Measurements from ENCODE around the gene SCD5. TPM values are rescaled to one million over a fixed set of nuclear protein-coding genes. Genes with fewer than 3 reads are reported as not detected.
"Not testable (repeated sequence)": the region's sequence is repeated elsewhere in the genome, so short reads cannot be mapped to it uniquely, and the experiment has no call there.

The SCD5 gene
- total and polyA plus RNA-seq, 12 donors = 85.9 to 585 (median 229) TPM

DNA sequence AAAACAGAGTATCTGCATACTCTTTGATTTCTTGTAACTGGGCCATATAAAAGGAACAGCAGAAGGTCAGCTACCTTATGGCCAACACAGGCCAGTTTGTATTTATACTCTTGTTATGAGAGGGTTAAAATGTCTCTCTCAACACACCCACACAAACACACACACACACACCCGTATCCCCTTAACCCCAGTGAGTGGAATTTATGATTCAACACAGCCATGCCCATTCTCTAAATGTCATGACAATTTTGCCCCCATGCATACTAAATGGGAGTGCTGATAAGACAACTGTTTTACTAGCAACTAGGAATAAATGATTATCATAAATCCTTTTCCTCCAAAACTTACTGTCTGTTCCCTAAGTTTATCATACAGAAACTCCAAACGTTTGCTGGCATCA is 22.1 kb upstream of the SCD5 start:
- intact Hi-C loops (cut with DNase I) = loop anchor here in 1 of 2 donors (10.0 kb wide), 1 partner anchor 64 kb away; no protein-coding TSS in a partner anchor
- Histone ChIP-seq H3K4me1 (replicated peaks in 1 of 2) (no peaks in the 10 kb centered on the region), H3K9me3 (replicated peaks in 1 of 3) (no peaks in the 10 kb centered on the region), H3K27me3 (no peaks in the 10 kb centered on the region), H3K4me3 (no peak overlapping the region), H3K36me3 (replicated peaks in 1 of 2) (peaks cover 0 to 87% of the 10 kb centered on the region in 2 donors), H3K27ac (no peak overlapping the region)
- TF ChIP-seq, protein P1, sequence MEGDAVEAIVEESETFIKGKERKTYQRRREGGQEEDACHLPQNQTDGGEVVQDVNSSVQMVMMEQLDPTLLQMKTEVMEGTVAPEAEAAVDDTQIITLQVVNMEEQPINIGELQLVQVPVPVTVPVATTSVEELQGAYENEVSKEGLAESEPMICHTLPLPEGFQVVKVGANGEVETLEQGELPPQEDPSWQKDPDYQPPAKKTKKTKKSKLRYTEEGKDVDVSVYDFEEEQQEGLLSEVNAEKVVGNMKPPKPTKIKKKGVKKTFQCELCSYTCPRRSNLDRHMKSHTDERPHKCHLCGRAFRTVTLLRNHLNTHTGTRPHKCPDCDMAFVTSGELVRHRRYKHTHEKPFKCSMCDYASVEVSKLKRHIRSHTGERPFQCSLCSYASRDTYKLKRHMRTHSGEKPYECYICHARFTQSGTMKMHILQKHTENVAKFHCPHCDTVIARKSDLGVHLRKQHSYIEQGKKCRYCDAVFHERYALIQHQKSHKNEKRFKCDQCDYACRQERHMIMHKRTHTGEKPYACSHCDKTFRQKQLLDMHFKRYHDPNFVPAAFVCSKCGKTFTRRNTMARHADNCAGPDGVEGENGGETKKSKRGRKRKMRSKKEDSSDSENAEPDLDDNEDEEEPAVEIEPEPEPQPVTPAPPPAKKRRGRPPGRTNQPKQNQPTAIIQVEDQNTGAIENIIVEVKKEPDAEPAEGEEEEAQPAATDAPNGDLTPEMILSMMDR (IDR thresholded peaks at IDR 0.05) = no peak
- TF ChIP-seq POLR2A (IDR thresholded peaks at IDR 0.05) = no peak
- DNase-seq = no peak
- 21 to 34% (median 27%) methylated on average over 2 of the region's 2 CpGs for WGBS, 4 donors

DNA sequence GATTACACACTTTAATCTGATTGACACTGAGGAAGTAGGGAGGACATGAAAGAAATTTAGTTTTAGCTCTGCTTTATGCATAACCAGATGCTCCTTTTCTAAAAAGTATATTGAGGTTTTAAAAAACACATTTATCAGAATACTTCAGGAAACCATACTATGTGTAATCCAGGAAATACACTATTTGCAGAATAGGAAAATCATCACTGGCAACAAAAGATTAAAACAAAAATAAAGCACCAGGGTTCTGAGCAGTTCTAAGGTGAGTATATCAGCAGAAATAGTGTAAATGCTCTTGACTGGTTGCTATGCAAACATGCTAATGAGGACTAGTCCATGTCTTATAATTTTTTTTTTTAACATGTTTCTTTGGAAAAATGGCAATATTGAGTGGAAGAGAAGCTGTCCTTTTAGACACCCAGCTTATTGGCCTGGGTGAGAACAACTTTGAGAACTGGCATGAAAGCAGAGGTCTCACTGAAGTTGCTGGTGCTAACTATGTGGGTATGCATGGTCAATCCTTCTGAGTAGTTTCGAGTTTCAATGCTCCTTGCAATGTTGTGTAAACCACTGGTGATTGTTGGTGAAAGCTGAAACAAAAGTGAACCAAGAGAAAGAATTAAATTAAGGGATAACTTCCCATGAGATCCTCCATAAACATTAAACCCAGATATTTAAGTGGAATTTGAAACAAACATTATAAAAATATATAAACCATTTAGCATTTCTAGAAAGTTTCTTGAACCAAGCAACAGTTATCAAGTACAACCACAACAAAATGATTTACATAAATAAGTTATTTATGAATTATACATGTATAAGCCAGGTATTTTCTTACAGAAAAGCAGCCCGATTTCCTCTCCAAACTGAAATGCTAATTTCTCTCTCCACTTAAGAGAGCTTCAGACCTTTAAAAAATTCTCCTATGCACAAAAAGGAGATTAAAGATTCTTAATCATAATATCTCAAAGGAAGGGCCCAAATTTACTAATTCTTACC is 20.4 kb upstream of the SCD5 start:
- 85 to 94% (median 89%) methylated on average over 2 of the region's 2 CpGs for WGBS, 4 donors
- Histone ChIP-seq H3K36me3 (replicated peaks in 1 of 2) (peaks cover 0 to 70% of the 10 kb centered on the region in 2 donors), H3K9me3 (replicated peaks in 1 of 3) (no peaks in the 10 kb centered on the region), H3K27ac (no peak overlapping the region), H3K4me3 (no peak overlapping the region), H3K27me3 (no peaks in the 10 kb centered on the region), H3K4me1 (replicated peaks in 1 of 2) (no peaks in the 10 kb centered on the region)
- TF ChIP-seq POLR2A (IDR thresholded peaks at IDR 0.05) = no peak
- TF ChIP-seq, protein P1 (IDR thresholded peaks at IDR 0.05) = no peak
- intact Hi-C loops (cut with DNase I) = no loop called here
- no peak for DNase-seq

GRCh38 chr4:82816874-82817273 is 18.3 kb upstream of the SCD5 start:
- intact Hi-C loops (cut with DNase I); H3K9me3 ChIP-seq (replicated peaks in 1 of 3); DNase-seq; H3K4me3 ChIP-seq; H3K27me3 ChIP-seq; H3K27ac ChIP-seq; H3K4me1 ChIP-seq (replicated peaks in 1 of 2): not testable (repeated sequence)
- WGBS, 4 donors = 94 to 95% (median 95%) methylated on average over 6 of the region's 6 CpGs
- H3K36me3 ChIP-seq (replicated peaks in 1 of 2) = peaks cover 0 to 49% of the 10 kb centered on the region in 2 donors

GRCh38 chr4:82814034-82814433 is 15.4 kb upstream of the SCD5 start:
- WGBS, 4 donors = 82 to 94% (median 90%) methylated on average over 1 of the region's 1 CpG
- H3K27me3 ChIP-seq = no peaks in the 10 kb centered on the region
- peaks cover 6 to 11% of the 10 kb centered on the region in 2 donors for H3K4me1 ChIP-seq (replicated peaks in 1 of 2)
- peaks cover 0 to 23% of the 10 kb centered on the region in 2 donors for H3K36me3 ChIP-seq (replicated peaks in 1 of 2)
- TF ChIP-seq POLR2A (IDR thresholded peaks at IDR 0.05) = no peak
- TF ChIP-seq, protein P1 (IDR thresholded peaks at IDR 0.05) = no peak
- no peaks in the 10 kb centered on the region for H3K9me3 ChIP-seq (replicated peaks in 1 of 3)
- no peak overlapping the region for H3K27ac ChIP-seq
- H3K4me3 ChIP-seq = no peak overlapping the region
- intact Hi-C loops (cut with DNase I) = no loop called here
- DNase-seq = no peak
